Lower leg skin (tissue), 4 donors: ENCODE data around the gene BAG3. TPM values are rescaled to one million over a fixed set of nuclear protein-coding genes. Genes with fewer than 3 reads are reported as not detected.

ENCODE experiments used
- DNase-seq, 2 donors: peaks; one replicate each; pipeline ENCODE4 v3.0.0-alpha.2; 2019; ENCODE audit warnings: low spot score in 2 of 2
- H3K4me3 ChIP-seq: fragments of 200-600 bp; sonication (generic); 2 replicates; pipeline ENCODE4 v1.5.1; 2017; ENCODE audit warnings: mild to moderate bottlenecking, low read depth; ENCODE audit not compliant: poor library complexity, severe bottlenecking
- POLR2A ChIP-seq, 2 donors: fragments of 450-650 bp; IDR thresholded peaks; one replicate each; pipeline ENCODE4 v1.6.1; 2016 to 2017; ENCODE audit warnings: antibody characterized with exemption in 2 of 2, mild to moderate bottlenecking in 1 of 2, moderate library complexity in 1 of 2
- WGBS, 2 donors: methylation state at CpG; one replicate each; pipeline ENCODE4 v1.1.5; 2018; 5-methylcytosine and 5-hydroxymethylcytosine counted together
- intact Hi-C: fragments of 100-400 bp; cut with DNase I; formaldehyde crosslinking; loops from one replicate; pipeline ENCODE4 v1.15.0; 2023; ENCODE audit warnings: low total_unique reads
- total RNA-seq, 4 donors: library from RNA; depleted of rRNA; stranded (reverse); fragments of >200 nt; gene quantifications; one replicate each; pipeline ENCODE4 v1.1.0, GENCODE V29; 2016
- TF ChIP-seq, protein P1 (sequence below), 3 donors: fragments of 450-650 bp; IDR thresholded peaks; one replicate each; pipeline ENCODE4 v1.5.1; 2016; ENCODE audit warnings: antibody characterized with exemption in 3 of 3, mild to moderate bottlenecking in 3 of 3, moderate library complexity in 2 of 3

BAG3 gene
- total RNA-seq, 4 donors from 2014 or later: 55.5 to 87.8 (median 77.9) TPM

- no peak overlapping the region for H3K4me3 ChIP-seq
- WGBS, 2 donors: 48 to 51% methylated on average over 10 of the region's 10 CpGs
- intact Hi-C loops: no loop called here
- no peak for TF ChIP-seq POLR2A (IDR thresholded peaks at IDR 0.05)
- TF ChIP-seq, protein P1, sequence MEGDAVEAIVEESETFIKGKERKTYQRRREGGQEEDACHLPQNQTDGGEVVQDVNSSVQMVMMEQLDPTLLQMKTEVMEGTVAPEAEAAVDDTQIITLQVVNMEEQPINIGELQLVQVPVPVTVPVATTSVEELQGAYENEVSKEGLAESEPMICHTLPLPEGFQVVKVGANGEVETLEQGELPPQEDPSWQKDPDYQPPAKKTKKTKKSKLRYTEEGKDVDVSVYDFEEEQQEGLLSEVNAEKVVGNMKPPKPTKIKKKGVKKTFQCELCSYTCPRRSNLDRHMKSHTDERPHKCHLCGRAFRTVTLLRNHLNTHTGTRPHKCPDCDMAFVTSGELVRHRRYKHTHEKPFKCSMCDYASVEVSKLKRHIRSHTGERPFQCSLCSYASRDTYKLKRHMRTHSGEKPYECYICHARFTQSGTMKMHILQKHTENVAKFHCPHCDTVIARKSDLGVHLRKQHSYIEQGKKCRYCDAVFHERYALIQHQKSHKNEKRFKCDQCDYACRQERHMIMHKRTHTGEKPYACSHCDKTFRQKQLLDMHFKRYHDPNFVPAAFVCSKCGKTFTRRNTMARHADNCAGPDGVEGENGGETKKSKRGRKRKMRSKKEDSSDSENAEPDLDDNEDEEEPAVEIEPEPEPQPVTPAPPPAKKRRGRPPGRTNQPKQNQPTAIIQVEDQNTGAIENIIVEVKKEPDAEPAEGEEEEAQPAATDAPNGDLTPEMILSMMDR (IDR thresholded peaks at IDR 0.05): no peak
- no peak for DNase-seq
Measured at GRCh38 chr10:119687192-119688032, 36.2 kb downstream of the BAG3 start.

DNA sequence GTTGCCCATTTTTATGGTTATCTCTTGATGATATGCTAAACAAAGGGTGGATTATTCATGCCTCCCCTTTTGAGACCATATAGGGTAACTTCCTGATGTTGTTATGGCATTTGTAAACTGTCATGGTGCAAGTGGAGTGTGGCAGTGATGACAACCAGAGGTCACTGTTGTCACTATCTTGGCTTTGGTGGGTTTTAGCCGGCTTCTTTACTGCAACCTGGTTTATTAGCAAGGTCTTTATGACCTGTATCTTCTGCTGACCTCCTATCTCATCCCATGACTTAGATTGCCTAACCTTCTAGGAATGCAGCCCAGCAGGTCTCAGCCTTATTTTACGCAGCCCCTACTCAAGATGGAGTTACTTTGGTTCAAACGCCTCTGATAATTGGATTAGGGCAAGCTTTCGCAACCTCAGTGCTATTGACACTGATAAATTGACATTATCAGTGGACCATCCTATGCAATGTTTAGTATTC is 36.9 kb downstream of the BAG3 start:
- intact Hi-C loops: no loop called here
- H3K4me3 ChIP-seq: no peak overlapping the region
- DNase-seq: no peak
- TF ChIP-seq POLR2A (IDR thresholded peaks at IDR 0.05): no peak
- TF ChIP-seq, protein P1 (IDR thresholded peaks at IDR 0.05): no peak
- WGBS, 2 donors: 63 to 77% methylated on average over 4 of the region's 4 CpGs

DNA sequence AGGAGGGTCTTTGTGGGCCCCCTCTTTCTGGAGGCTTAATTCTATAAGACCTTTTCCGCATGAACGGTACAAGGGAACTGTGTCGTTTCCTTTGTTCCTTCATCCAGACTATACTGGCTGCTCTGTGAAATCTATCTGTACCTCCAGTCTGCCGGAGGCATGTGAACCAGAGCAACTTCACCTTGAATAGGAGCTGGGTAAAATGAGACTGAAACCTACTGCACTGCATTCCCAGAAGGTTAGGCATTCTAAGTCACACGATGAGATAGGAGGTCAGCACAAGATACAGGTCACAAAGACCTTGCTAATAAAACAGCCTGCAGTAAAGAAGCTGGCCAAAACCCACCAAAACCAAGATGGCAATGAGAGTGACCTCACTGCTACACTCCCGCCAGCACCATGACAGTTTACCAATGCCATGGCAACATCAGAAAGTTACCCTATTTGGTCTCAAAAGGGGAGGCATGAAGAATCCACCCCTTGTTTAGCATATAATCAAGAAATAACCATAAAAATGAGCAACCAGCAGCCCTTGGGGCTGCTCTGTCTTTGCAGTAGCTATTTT is 37.9 kb downstream of the BAG3 start:
- TF ChIP-seq, protein P1 (IDR thresholded peaks at IDR 0.05): no peak
- TF ChIP-seq POLR2A (IDR thresholded peaks at IDR 0.05): no peak
- H3K4me3 ChIP-seq: no peak overlapping the region
- intact Hi-C loops: no loop called here
- DNase-seq: no peak
- WGBS, 2 donors: 89 to 90% methylated on average over 6 of the region's 6 CpGs

- no peak overlapping the region for H3K4me3 ChIP-seq
- TF ChIP-seq POLR2A (IDR thresholded peaks at IDR 0.05): no peak
- TF ChIP-seq, protein P1 (IDR thresholded peaks at IDR 0.05): no peak
- DNase-seq: no peak
- intact Hi-C loops: no loop called here
- WGBS, 2 donors: 85% methylated on average over 3 of the region's 3 CpGs
Measured at GRCh38 chr10:119691726-119692125, 40.5 kb downstream of the BAG3 start.

DNA sequence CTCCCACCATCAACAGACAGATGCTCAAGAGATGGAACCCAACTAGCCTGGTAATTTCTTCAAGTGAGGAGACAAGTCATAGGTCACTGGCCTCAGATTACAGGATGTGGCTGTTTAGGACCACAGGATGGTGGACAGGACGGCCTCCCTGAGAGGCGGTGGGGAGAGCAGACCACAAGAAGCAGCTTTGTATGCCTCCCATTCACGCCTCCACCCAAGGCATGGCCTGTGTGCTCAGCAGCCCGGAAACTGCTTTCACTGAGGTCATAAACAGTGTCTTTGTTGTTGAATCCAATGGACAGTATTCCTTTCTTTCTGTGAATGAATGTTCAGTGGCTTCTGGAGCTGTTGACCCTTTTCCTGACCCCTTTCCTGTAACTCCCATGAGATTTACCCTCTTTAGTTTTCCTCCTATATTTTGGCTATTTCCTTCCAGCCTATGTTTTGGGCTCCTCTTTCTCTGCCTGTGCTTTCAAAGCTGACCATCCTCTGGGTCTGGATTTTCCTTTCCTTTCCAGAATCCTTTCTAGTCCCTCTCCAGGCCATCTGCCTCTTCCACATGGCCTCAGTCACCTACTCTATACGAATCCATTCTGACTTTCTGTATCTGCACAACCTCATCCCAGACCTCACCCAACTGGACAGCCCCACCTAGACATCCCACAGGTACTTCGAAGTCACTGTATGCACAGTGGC is 42.2 kb downstream of the BAG3 start:
- 79 to 86% methylated on average over 6 of the region's 6 CpGs for WGBS, 2 donors
- DNase-seq: no peak
- intact Hi-C loops: no loop called here
- no peak for TF ChIP-seq POLR2A (IDR thresholded peaks at IDR 0.05)
- TF ChIP-seq, protein P1 (IDR thresholded peaks at IDR 0.05): no peak
- H3K4me3 ChIP-seq: no peak overlapping the region
